Ascending aorta (tissue), 2 donors: ENCODE measurements around the gene ELAPOR1. TPM values are rescaled to one million over a fixed set of nuclear protein-coding genes. Genes with fewer than 3 reads are reported as not detected.

Experiments used
- DNase-seq, 2 donors: peaks; one replicate each; pipeline ENCODE4 v3.0.0-alpha.2; 2019; ENCODE audit warnings: low spot score in 2 of 2
- H3K27ac ChIP-seq, 2 donors: fragments of 200-600 bp; sonication (generic); one replicate each; pipeline ENCODE4 v1.5.1; 2016 to 2017; ENCODE audit warnings: mild to moderate bottlenecking in 1 of 2
- H3K27me3 ChIP-seq: fragments of 200-600 bp; sonication (generic); one replicate; pipeline ENCODE4 v1.5.1; 2017
- H3K36me3 ChIP-seq, 2 donors: fragments of 200-600 bp; sonication (generic); one replicate each; pipeline ENCODE4 v1.5.1; 2016
- H3K4me1 ChIP-seq, 2 donors: fragments of 200-600 bp; sonication (generic); one replicate each; pipeline ENCODE4 v1.5.1; 2016 to 2017; ENCODE audit warnings: mild to moderate bottlenecking in 1 of 2
- H3K4me3 ChIP-seq, 2 donors: fragments of 200-600 bp; sonication (generic); one replicate each; pipeline ENCODE4 v1.5.1; 2016 to 2017; ENCODE audit warnings: mild to moderate bottlenecking in 1 of 2
- H3K9me3 ChIP-seq, 2 donors: fragments of 200-600 bp; sonication (generic); one replicate each; pipeline ENCODE4 v1.5.1; 2016
- CTCF ChIP-seq, 3 experiments: fragments of 200-600 bp in 2 of 3; fragments of 450-650 bp in 1 of 3; sonication (generic) in 2 of 3; IDR thresholded peaks; one replicate each; pipeline ENCODE4 v1.5.1; 2016 to 2019; ENCODE audit warnings: antibody characterized with exemption in 3 of 3, mild to moderate bottlenecking in 1 of 3, moderate library complexity in 1 of 3
- intact Hi-C: fragments of 100-400 bp; cut with DNase I; formaldehyde crosslinking; loops from one replicate; pipeline ENCODE4 v1.15.1; 2023
- total RNA-seq: library from RNA; depleted of rRNA; stranded (reverse); fragments of >200 nt; gene quantifications from one replicate; pipeline ENCODE4 v1.1.0, GENCODE V29; 2016

The ELAPOR1 gene
- total RNA-seq, 1 donor from 2014 or later = not detected

- intact Hi-C loops = loop anchor here (2.0 to 5.0 kb wide), 2 partner anchors 14 to 49 kb away; partner anchors contain the start of genes TAF13 and WDR47
- peaks cover 14 to 20% of the 10 kb centered on the region in 2 donors for H3K36me3 ChIP-seq
- no peak for TF ChIP-seq CTCF (IDR thresholded peaks at IDR 0.05)
- no peaks in the 10 kb centered on the region for H3K9me3 ChIP-seq
- peak in 1 of 2 donors; percentile 69 for DNase-seq
- H3K4me3 ChIP-seq = peak overlapping the region; percentile 61 to 72
- H3K4me1 ChIP-seq = peaks cover 5 to 29% of the 10 kb centered on the region in 2 donors
- no peaks in the 10 kb centered on the region for H3K27me3 ChIP-seq
- peak overlapping the region; percentile 91 to 95 for H3K27ac ChIP-seq
Measured at GRCh38 chr1:109091078-109091838, 22.7 kb upstream of the ELAPOR1 start.

- Histone ChIP-seq H3K9me3 (no peaks in the 10 kb centered on the region), H3K27me3 (no peaks in the 10 kb centered on the region), H3K4me3 (peak overlapping the region; percentile 61 to 72), H3K36me3 (peaks cover 14 to 20% of the 10 kb centered on the region in 2 donors), H3K27ac (peak overlapping the region; percentile 91 to 95), H3K4me1 (peaks cover 5 to 29% of the 10 kb centered on the region in 2 donors)
- no peak for DNase-seq
- TF ChIP-seq CTCF (IDR thresholded peaks at IDR 0.05) = no peak
- intact Hi-C loops = loop anchor here (2.0 to 5.0 kb wide), 2 partner anchors 15 to 50 kb away; partner anchors contain the start of genes TAF13 and WDR47
Measured at GRCh38 chr1:109091839-109092193, 22.1 kb upstream of the ELAPOR1 start.

GRCh38 chr1:109094377-109094803, 19.5 kb upstream of the ELAPOR1 start:
- H3K9me3 ChIP-seq = no peaks in the 10 kb centered on the region

GRCh38 chr1:109094871-109095270, 19.0 kb upstream of the ELAPOR1 start:
- peaks cover 14 to 20% of the 10 kb centered on the region in 2 donors for H3K36me3 ChIP-seq
- no peak overlapping the region for H3K4me3 ChIP-seq
- TF ChIP-seq CTCF (IDR thresholded peaks at IDR 0.05) = no peak
- H3K27ac ChIP-seq = peak overlapping the region in 1 of 2 donors; percentile 32
- no peaks in the 10 kb centered on the region for H3K27me3 ChIP-seq
- no peak for DNase-seq
- intact Hi-C loops = loop anchor here (5.0 kb wide), 1 partner anchor 53 kb away; the partner anchor contains the start of gene WDR47
- no peaks in the 10 kb centered on the region for H3K9me3 ChIP-seq
- peaks cover 5 to 26% of the 10 kb centered on the region in 2 donors for H3K4me1 ChIP-seq

More at GRCh38 chr1:109094377-109094803, 19.5 kb upstream of the ELAPOR1 start:
- Histone ChIP-seq H3K27ac (peak overlapping the region in 1 of 2 donors; percentile 32), H3K4me3 (no peak overlapping the region), H3K27me3 (no peaks in the 10 kb centered on the region), H3K36me3 (peaks cover 14 to 20% of the 10 kb centered on the region in 2 donors), H3K4me1 (peaks cover 5 to 29% of the 10 kb centered on the region in 2 donors)
- peak in 1 of 2 donors; percentile 62 for DNase-seq
- no peak for TF ChIP-seq CTCF (IDR thresholded peaks at IDR 0.05)
- intact Hi-C loops = loop anchor here (5.0 kb wide), 1 partner anchor 52 kb away; the partner anchor contains the start of gene WDR47

- DNase-seq = no peak
- peaks cover 5 to 22% of the 10 kb centered on the region in 2 donors for H3K4me1 ChIP-seq
- no peak overlapping the region for H3K4me3 ChIP-seq
- intact Hi-C loops = no loop called here
- H3K27me3 ChIP-seq = no peaks in the 10 kb centered on the region
- TF ChIP-seq CTCF (IDR thresholded peaks at IDR 0.05) = no peak
- no peak overlapping the region for H3K27ac ChIP-seq
- peaks cover 14 to 20% of the 10 kb centered on the region in 2 donors for H3K36me3 ChIP-seq
- H3K9me3 ChIP-seq = no peaks in the 10 kb centered on the region
Measured at GRCh38 chr1:109095631-109096030, 18.3 kb upstream of the ELAPOR1 start.
